Right atrium auricular region (tissue), 2 donors: Measurements from ENCODE around the gene AFAP1. TPM values are rescaled to one million over a fixed set of nuclear protein-coding genes. Genes with fewer than 3 reads are reported as not detected.

ENCODE experiments used
- DNase-seq: peaks from one replicate; pipeline ENCODE4 v3.0.0-alpha.2; 2019; ENCODE audit warnings: low spot score
- H3K27ac ChIP-seq, 2 donors: fragments of 200-600 bp; sonication (generic); 1 replicate in 1 of 2; 2 replicates in 1 of 2; pipeline ENCODE4 v1.5.1; 2016 to 2019
- H3K27me3 ChIP-seq, 2 donors: fragments of 200-600 bp; sonication (generic); one replicate each; pipeline versions ENCODE4 v1.5.1 to v1.6.0; 2017 to 2019
- H3K36me3 ChIP-seq: fragments of 200-600 bp; sonication (generic); one replicate; pipeline ENCODE4 v1.5.1; 2016
- H3K4me1 ChIP-seq, 2 donors: fragments of 200-600 bp; sonication (generic); one replicate each; pipeline versions ENCODE4 v1.5.1 to v1.6.0; 2017 to 2019
- H3K4me3 ChIP-seq, 2 donors: fragments of 200-600 bp; sonication (generic); 1 replicate in 1 of 2; 2 replicates in 1 of 2; pipeline ENCODE4 v1.5.1; 2017 to 2019; ENCODE audit warnings: mild to moderate bottlenecking in 1 of 2, moderate library complexity in 1 of 2
- H3K9me3 ChIP-seq, 2 donors: fragments of 200-600 bp; sonication (generic); one replicate each; pipeline ENCODE4 v1.5.1; 2019
- total RNA-seq, 2 donors: library from RNA; depleted of rRNA; stranded (reverse); fragments of >200 nt; gene quantifications; one replicate each; pipeline ENCODE4 v1.1.0, GENCODE V29; 2016
- TF ChIP-seq, protein P1 (sequence below), 2 donors: fragments of 200-600 bp; sonication (generic); IDR thresholded peaks; one replicate each; pipeline ENCODE4 v1.5.1; 2019; ENCODE audit warnings: antibody characterized with exemption in 2 of 2

The AFAP1 gene
- total RNA-seq, 2 donors from 2014 or later, result 16.2 to 27.2 TPM

DNA sequence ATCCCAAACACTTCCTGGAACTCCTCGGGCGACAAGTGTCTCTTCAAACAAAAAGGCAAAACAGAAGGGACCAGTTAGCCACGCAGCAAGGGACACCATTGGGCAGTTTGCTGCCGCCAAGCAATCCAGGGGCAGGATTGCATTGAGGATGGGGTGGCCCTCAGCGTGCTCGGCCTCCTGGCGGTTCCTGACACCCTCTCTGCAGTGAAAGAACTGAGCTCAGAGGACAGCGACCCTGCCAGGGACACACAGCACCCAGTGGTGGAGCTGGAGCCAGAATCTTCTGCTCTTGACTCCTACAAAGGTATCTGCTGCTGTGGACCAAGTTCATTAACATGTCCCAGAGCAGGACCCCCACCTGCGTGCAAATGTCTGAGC, 27.4 kb upstream of the AFAP1 start:
- Histone ChIP-seq H3K4me1 (peaks cover 0 to 58% of the 10 kb centered on the region in 2 donors), H3K4me3 (no peak overlapping the region), H3K36me3 (no peaks in the 10 kb centered on the region), H3K27ac (no peak overlapping the region), H3K9me3 (no peaks in the 10 kb centered on the region), H3K27me3 (no peaks in the 10 kb centered on the region)
- no peak for DNase-seq
- TF ChIP-seq, protein P1, sequence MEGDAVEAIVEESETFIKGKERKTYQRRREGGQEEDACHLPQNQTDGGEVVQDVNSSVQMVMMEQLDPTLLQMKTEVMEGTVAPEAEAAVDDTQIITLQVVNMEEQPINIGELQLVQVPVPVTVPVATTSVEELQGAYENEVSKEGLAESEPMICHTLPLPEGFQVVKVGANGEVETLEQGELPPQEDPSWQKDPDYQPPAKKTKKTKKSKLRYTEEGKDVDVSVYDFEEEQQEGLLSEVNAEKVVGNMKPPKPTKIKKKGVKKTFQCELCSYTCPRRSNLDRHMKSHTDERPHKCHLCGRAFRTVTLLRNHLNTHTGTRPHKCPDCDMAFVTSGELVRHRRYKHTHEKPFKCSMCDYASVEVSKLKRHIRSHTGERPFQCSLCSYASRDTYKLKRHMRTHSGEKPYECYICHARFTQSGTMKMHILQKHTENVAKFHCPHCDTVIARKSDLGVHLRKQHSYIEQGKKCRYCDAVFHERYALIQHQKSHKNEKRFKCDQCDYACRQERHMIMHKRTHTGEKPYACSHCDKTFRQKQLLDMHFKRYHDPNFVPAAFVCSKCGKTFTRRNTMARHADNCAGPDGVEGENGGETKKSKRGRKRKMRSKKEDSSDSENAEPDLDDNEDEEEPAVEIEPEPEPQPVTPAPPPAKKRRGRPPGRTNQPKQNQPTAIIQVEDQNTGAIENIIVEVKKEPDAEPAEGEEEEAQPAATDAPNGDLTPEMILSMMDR (IDR thresholded peaks at IDR 0.05), result no peak

DNA sequence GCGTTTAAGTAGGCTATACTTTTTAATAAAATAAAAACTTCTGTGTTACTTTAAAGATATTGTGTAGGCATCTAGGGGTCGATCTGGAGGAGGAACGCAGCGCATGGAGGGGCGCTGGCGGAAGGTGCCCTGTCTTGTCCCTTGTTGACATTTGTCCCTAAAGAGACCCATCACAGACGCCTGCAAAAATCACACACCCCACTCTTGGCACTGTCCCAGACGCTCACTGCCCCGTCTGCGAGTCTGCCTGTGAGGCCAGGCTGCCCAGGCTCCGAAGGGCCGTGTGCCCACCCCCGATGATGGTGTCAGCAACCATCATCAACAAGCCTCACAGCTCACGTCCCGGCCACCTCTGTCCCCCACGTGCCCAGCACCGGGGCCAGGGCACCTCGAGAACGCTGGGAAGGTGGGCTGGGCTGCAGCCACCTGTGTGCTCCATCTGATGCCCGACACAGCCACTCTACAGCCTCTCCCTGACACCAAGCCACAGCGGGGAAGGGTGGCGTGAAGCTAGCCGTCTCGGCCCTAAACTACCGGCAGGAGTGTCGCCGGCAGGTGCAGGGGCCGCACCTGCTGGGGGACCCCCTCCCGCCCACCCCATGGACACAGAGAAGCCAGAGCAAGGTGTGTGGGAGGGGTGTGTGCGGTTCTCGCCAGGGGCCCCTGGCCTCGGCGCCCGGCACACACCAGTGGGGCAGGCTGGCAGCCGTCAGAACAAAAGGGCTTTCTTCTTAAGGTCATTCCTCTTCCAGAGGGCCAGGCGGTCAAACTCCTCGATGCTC, 26.8 kb upstream of the AFAP1 start:
- H3K27ac ChIP-seq, result no peak overlapping the region
- TF ChIP-seq, protein P1 (IDR thresholded peaks at IDR 0.05), result no peak
- no peak for DNase-seq
- no peaks in the 10 kb centered on the region for H3K9me3 ChIP-seq
- H3K27me3 ChIP-seq, result no peaks in the 10 kb centered on the region
- peaks cover 0 to 58% of the 10 kb centered on the region in 2 donors for H3K4me1 ChIP-seq
- H3K4me3 ChIP-seq, result no peak overlapping the region
- no peaks in the 10 kb centered on the region for H3K36me3 ChIP-seq

DNA sequence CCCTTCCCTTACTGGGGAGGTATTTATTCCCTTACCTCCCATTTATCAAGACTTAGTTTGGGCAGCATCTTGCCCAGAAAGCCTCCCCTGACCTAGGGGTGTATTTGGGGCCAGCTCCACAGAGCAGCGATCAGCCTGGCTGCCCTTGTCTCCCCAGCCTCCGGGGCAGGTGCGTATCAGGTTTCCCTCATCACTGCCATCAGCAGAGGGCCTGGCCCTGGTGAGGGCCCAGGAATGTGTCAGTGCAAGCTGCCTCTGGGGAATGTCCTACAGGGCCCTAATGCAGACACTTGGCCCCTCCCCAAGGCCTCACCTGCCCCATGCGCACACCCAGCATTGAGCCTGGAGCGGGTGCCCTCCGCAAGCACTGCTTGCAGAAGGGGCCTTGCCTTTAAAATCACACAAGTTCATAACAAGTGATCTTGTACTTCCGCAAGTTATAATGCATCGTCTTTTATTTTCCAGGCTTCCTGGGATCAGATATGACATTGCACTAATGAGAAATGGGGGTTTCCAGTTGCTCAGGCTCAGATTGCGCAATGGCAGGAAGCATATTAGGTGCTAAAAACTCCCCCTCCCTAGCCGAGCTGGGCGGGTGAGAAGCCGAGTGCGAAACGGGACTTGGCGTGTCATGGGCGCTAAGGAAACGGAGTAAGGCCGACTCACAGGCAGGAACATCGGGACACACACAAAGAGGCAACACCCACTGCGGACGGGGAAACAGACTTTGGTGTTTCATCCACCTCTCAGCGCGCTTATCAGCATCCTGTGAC, 25.4 kb upstream of the AFAP1 start:
- Histone ChIP-seq H3K9me3 (no peaks in the 10 kb centered on the region), H3K36me3 (no peaks in the 10 kb centered on the region), H3K27me3 (no peaks in the 10 kb centered on the region), H3K4me3 (no peak overlapping the region), H3K27ac (no peak overlapping the region), H3K4me1 (peaks cover 0 to 54% of the 10 kb centered on the region in 2 donors)
- TF ChIP-seq, protein P1 (IDR thresholded peaks at IDR 0.05), result no peak
- DNase-seq, result peak; percentile 72

DNA sequence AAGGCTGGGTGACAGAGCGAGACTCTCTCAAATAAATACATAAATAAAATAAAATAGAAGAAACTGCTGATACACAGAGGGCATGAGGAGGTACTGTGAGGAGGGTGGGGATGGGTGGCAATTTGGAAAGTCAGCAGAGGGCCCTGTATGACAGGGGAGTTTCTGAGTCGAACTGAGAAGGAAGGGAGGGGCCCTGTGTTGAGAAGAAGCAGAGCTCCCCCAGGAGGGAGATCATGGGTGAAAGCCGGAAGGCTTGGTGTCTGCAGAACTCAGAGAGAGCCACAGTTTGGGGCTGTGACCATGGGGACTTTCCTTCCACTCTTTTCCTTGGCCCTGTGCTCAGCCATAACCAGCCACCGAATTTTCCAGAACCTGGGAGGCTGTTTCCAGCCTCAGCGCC, 24.8 kb upstream of the AFAP1 start:
- no peaks in the 10 kb centered on the region for H3K9me3 ChIP-seq
- no peak overlapping the region for H3K4me3 ChIP-seq
- H3K27me3 ChIP-seq, result no peaks in the 10 kb centered on the region
- no peaks in the 10 kb centered on the region for H3K36me3 ChIP-seq
- TF ChIP-seq, protein P1 (IDR thresholded peaks at IDR 0.05), result no peak
- H3K4me1 ChIP-seq, result peaks cover 0 to 49% of the 10 kb centered on the region in 2 donors
- no peak for DNase-seq
- H3K27ac ChIP-seq, result no peak overlapping the region

DNA sequence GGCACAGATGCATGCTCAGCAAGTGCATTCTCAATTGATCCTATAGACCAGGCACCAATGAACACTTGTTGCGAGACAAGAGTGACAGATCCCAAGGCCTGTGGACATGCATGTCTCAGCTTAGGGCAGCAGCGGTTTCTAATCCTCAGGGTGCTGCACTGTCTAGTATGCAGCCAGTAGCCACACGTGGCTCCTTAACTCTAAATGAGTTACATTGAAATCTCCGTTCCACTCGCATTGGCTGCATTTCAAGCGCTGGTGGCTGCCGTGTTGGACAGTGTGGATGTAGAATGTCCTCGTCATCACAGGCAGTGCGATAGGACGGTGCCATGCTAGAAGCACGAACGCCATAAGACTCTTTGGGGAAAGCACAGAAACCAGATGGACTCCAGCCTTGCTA, 24.0 kb upstream of the AFAP1 start:
- Histone ChIP-seq H3K27ac (no peak overlapping the region), H3K36me3 (no peaks in the 10 kb centered on the region), H3K9me3 (no peaks in the 10 kb centered on the region), H3K27me3 (no peaks in the 10 kb centered on the region), H3K4me1 (peaks cover 0 to 42% of the 10 kb centered on the region in 2 donors), H3K4me3 (no peak overlapping the region)
- DNase-seq, result no peak
- TF ChIP-seq, protein P1 (IDR thresholded peaks at IDR 0.05), result no peak
